K562 (cell line): ENCODE results near the gene ABCA4. TPM values are rescaled to one million over a fixed set of nuclear protein-coding genes. Genes with fewer than 3 reads are reported as not detected.

Experiments used
- ATAC-seq: fragments of 200-7000 bp; cut with Tn5 transposase; 3 replicates; pipeline ENCODE4 v1.9.1; 2020; ENCODE audit warnings: moderate library complexity
- BruUV-seq: library from RNA; stranded (reverse); fragments of 400-500 nt; replicated peaks from 2 replicates; lab custom pipeline; 2021; lab: Mats Ljungman, UMichigan
- CTCF ChIA-PET: fragments of 300-600 bp; formaldehyde crosslinking; extraction: SDS; loops from one replicate; lab custom pipeline; 2021; ENCODE audit warnings: low intra/inter-chr PET ratio; lab: Yijun Ruan, JAX
- POLR2A ChIA-PET: fragments of 300-600, 350-650 bp; sonication (Branson Sonifier 250); formaldehyde crosslinking; extraction: SDS; loops from one replicate; lab custom pipeline; 2021; ENCODE audit warnings: antibody characterized with exemption, inconsistent platforms; lab: Yijun Ruan, JAX
- DNase-seq, 4 experiments: peaks; one replicate each; pipeline versions ENCODE4 v3.0.0 to v3.0.0-alpha.2; 2011 to 2018; ENCODE audit warnings: low spot score in 3 of 4, mixed read lengths in 3 of 4; ENCODE audit errors: extremely low read depth in 1 of 4
- FAIRE-seq: peaks from 2 replicates; lab custom pipeline; 2011; peaks lifted over from hg19 to GRCh38; lab: Jason Lieb, UNC
- H2AFZ ChIP-seq: 2 replicates; pipeline ENCODE4 v1.6.0; 2011; ENCODE audit warnings: low read depth, low read length, control low read depth, inconsistent platforms
- H3K27ac ChIP-seq: fragments of 200-600 bp; 3 replicates; pipeline ENCODE4 v1.8.0; 2011; ENCODE audit warnings: low read depth, mild to moderate bottlenecking, control low read depth, inconsistent platforms, low read length, moderate library complexity, mixed read lengths; ENCODE audit errors: extremely low read depth
- H3K27me3 ChIP-seq, 2 experiments: fragments of 300-600 bp in 1 of 2; 2 replicates in 1 of 2; 3 replicates in 1 of 2; pipeline versions ENCODE4 v1.6.0 to v1.8.0; 2011; ENCODE audit warnings: inconsistent platforms in 2 of 2, low read length in 2 of 2, mild to moderate bottlenecking in 1 of 2, mixed read lengths in 1 of 2, moderate library complexity in 1 of 2; ENCODE audit not compliant: control insufficient read depth in 2 of 2, insufficient read depth in 2 of 2
- H3K36me3 ChIP-seq: fragments of 300-600 bp; 3 replicates; pipeline ENCODE4 v1.8.0; 2011; ENCODE audit warnings: mild to moderate bottlenecking, low read length, inconsistent platforms; ENCODE audit not compliant: control insufficient read depth, insufficient read depth
- H3K4me1 ChIP-seq, 2 experiments: fragments of 200-600 bp in 1 of 2; replicated peaks in 1 of 2; 2 replicates in 1 of 2; 3 replicates in 1 of 2; pipeline versions ENCODE4 v1.5.1 to v1.8.0; 2011; ENCODE audit warnings: inconsistent platforms in 2 of 2, low read length in 2 of 2, mild to moderate bottlenecking in 1 of 2, mixed read lengths in 1 of 2, moderate library complexity in 1 of 2; ENCODE audit not compliant: control insufficient read depth in 2 of 2, insufficient read depth in 2 of 2
- H3K4me2 ChIP-seq: 2 replicates; pipeline ENCODE4 v1.6.1; 2011; ENCODE audit warnings: low read length, control low read depth, inconsistent platforms, mixed read lengths; ENCODE audit not compliant: insufficient read depth
- H3K4me3 ChIP-seq: fragments of 200-600 bp; sonication (generic), shearing (Covaris generic); 2 replicates; pipeline ENCODE4 v1.5.1; 2016; ENCODE audit warnings: control low read depth, inconsistent platforms
- H3K79me2 ChIP-seq: fragments of 200-600 bp; 3 replicates; pipeline ENCODE4 v1.8.0; 2011; ENCODE audit warnings: low read length, inconsistent platforms; ENCODE audit not compliant: control insufficient read depth, insufficient read depth
- H3K9ac ChIP-seq, 2 experiments: 2 replicates each; pipeline versions ENCODE4 v1.6.0 to v1.6.1; 2011; ENCODE audit warnings: low read depth in 2 of 2, low read length in 2 of 2, control low read depth in 1 of 2, inconsistent platforms in 1 of 2, mild to moderate bottlenecking in 1 of 2, mixed read lengths in 1 of 2; ENCODE audit not compliant: insufficient read depth in 1 of 2
- H3K9me1 ChIP-seq: one replicate; pipeline ENCODE4 v1.6.0; 2011; ENCODE audit warnings: inconsistent platforms, mild to moderate bottlenecking, low read length, moderate library complexity; ENCODE audit not compliant: control insufficient read depth, insufficient read depth
- H3K9me3 ChIP-seq: replicated peaks from 2 replicates; pipeline ENCODE4 v1.5.1; 2011; ENCODE audit warnings: low read depth, low read length, inconsistent platforms; ENCODE audit not compliant: control insufficient read depth, insufficient read depth
- H4K20me1 ChIP-seq: replicated peaks from 2 replicates; pipeline ENCODE4 v1.6.1; 2011; ENCODE audit warnings: low read length, inconsistent platforms, mixed read lengths; ENCODE audit not compliant: control insufficient read depth, insufficient read depth
- ATF4 ChIP-seq: fragments of 450-650 bp; formaldehyde crosslinking; IDR thresholded peaks from 2 replicates; pipeline ENCODE4 v1.4.0; 2022; ENCODE audit warnings: mild to moderate bottlenecking, moderate library complexity
- E2F1 ChIP-seq: sonication (generic); formaldehyde crosslinking; IDR thresholded peaks from 2 replicates; pipeline ENCODE4 v1.8.1; 2023; ENCODE audit warnings: mild to moderate bottlenecking, missing genetic modification reagents, moderate library complexity
- NFE2L1 ChIP-seq: fragments of 450-650 bp; IDR thresholded peaks from 2 replicates; pipeline ENCODE4 v1.6.1; 2016; ENCODE audit warnings: missing genetic modification characterization, low read depth, mild to moderate bottlenecking, missing compliant biosample characterization, moderate library complexity, borderline replicate concordance
- ZNF518B ChIP-seq: fragments of 250-450 bp; sonication (Bioruptor Pico); IDR thresholded peaks from 2 replicates; pipeline ENCODE4 v1.5.0; 2021; ENCODE audit warnings: mild to moderate bottlenecking, moderate library complexity
- WGBS: fragments of 100-300 bp; shearing (Covaris generic); methylation state at CpG from one replicate; pipeline ENCODE4 v1.1.6; 2016; ENCODE audit warnings: low coverage, mixed read lengths; ENCODE audit not compliant: insufficient coverage; ENCODE audit errors: missing lambda C conversion rate; 5-methylcytosine and 5-hydroxymethylcytosine counted together
- in situ Hi-C: fragments of 300-500 bp; cut with MboI; formaldehyde crosslinking; loops from 4 replicates; pipeline ENCODE4 v1.15.0; 2018; ENCODE audit warnings: inconsistent platforms, mixed read lengths
- intact Hi-C: fragments of 100-400 bp; cut with micrococcal nuclease; formaldehyde crosslinking; loops from 2 replicates; pipeline ENCODE4 v1.14.2; 2022
- polyA plus RNA-seq, 8 experiments: library from polyadenylated mRNA; depleted of rRNA in 4 of 8; stranded (reverse) in 5 of 8; unstranded in 3 of 8; fragments of >200 nt; fragmentation: Nextera tagmentation in 2 of 8; fragmentation: Illumina TruSeq in 1 of 8; extraction: Ambion mirVana in 2 of 8; extraction: Trizol in 1 of 8; gene quantifications; 2 replicates each; pipeline versions ENCODE4 v1.2.1 to v1.2.3, GENCODE V29; 2011 to 2014; ENCODE audit warnings: inconsistent platforms in 1 of 8, missing spikeins in 1 of 8
- total RNA-seq, 7 experiments: library from RNA; depleted of rRNA in 6 of 7; stranded (reverse); fragments of >200 nt in 6 of 7; fragmentation: Illumina TruSeq in 2 of 7; extraction: Trizol in 2 of 7; gene quantifications; 2 replicates each; pipeline versions ENCODE4 v1.2.1 to v1.2.3, GENCODE V29; 2011 to 2021; ENCODE audit warnings: low replicate concordance in 1 of 7

Gene ABCA4
- total and polyA plus RNA-seq, 9 of the 15 experiments (the other 6 are each of a cell fraction or from before 2014, with no cell fraction given) = 0.01 to 0.04 TPM; not detected in 7

GRCh38 chr1:93980320-93981273 lies 140.4 kb downstream of the ABCA4 start (continued):
- TF ChIP-seq ATF4 (CRISPR knock-in tag) = no peak
- TF ChIP-seq, all 486 proteins: peak for 3

- no peak for FAIRE-seq
Observed at GRCh38 chr1:93979718-93980319, 141.1 kb downstream of the ABCA4 start.

More at GRCh38 chr1:93979718-93980319, 141.1 kb downstream of the ABCA4 start:
- ATAC-seq = no peak
- Histone ChIP-seq H4K20me1 (no peaks in the 10 kb centered on the region), H3K9me3 (no peaks in the 10 kb centered on the region), H3K27me3 (peaks cover 0 to 9% of the 10 kb centered on the region in 2 experiments; a peak in 2 of 5 replicates), H3K9ac (no peak overlapping the region), H3K4me2 (no peak overlapping the region), H3K27ac (no peak overlapping the region), H3K4me3 (no peak overlapping the region), H3K9me1 (no peaks in the 10 kb centered on the region), H3K79me2 (no peaks in the 10 kb centered on the region), H3K36me3 (no peaks in the 10 kb centered on the region), H2AFZ (no peak overlapping the region), H3K4me1 (peaks cover 0 to 9% of the 10 kb centered on the region in 2 experiments; a peak in 2 of 5 replicates)
- BruUV-seq = no TSS peak
- intact Hi-C loops (no loop called here), in situ Hi-C loops (no loop called here)
- no peak for DNase-seq
- 6% methylated on average over 4 of the region's 4 CpGs for WGBS
- TF ChIP-seq NFE2L1 (tag) (no peak), ZNF518B (CRISPR knock-in tag) (no peak), E2F1 (CRISPR knock-in tag) (no peak)
- ChIA-PET CTCF (no interaction called here), POLR2A (no interaction called here)
